ENCODE measurements around the gene IL1RAPL1. TPM values are rescaled to one million over a fixed set of nuclear protein-coding genes. Genes with fewer than 3 reads are reported as not detected.

The IL1RAPL1 gene
- total and polyA plus RNA-seq, 9 of the 15 experiments (the other 6 are each of a cell fraction or from before 2014, with no cell fraction given) = 0.04 to 0.07 (median 0.04) TPM; not detected in 6

GRCh38 chrX:28901637-28902036, 314.4 kb downstream of the IL1RAPL1 start:
- CTCF ChIA-PET (ENCODE audit: low intra/inter-chr PET ratio) = no interaction called here

More at GRCh38 chrX:28901637-28902036, 314.4 kb downstream of the IL1RAPL1 start:
- POLR2A ChIA-PET = no interaction called here
- no peak for ATAC-seq
- Histone ChIP-seq H3K27ac (ENCODE audit: extremely low read depth, low read depth, low read length) (no peak overlapping the region), H3K4me3 (no peak overlapping the region), H3K79me2 (ENCODE audit: control insufficient read depth, insufficient read depth, low read length) (no peaks in the 10 kb centered on the region), H3K27me3 (ENCODE audit: control insufficient read depth in 2 of 2, insufficient read depth in 2 of 2, low read length in 2 of 2) (no peaks in the 10 kb centered on the region), H3K4me1 (replicated peaks in 1 of 2; ENCODE audit: control insufficient read depth in 2 of 2, insufficient read depth in 2 of 2, low read length in 2 of 2) (no peaks in the 10 kb centered on the region), H4K20me1 (replicated peaks; ENCODE audit: control insufficient read depth, insufficient read depth, low read length) (no peaks in the 10 kb centered on the region), H3K9me3 (replicated peaks; ENCODE audit: control insufficient read depth, insufficient read depth, low read depth, low read length) (no peaks in the 10 kb centered on the region), H2AFZ (ENCODE audit: low read depth, low read length) (no peak overlapping the region), H3K36me3 (ENCODE audit: control insufficient read depth, insufficient read depth, low read length) (no peaks in the 10 kb centered on the region), H3K9me1 (ENCODE audit: control insufficient read depth, insufficient read depth, low read length) (no peaks in the 10 kb centered on the region), H3K4me2 (ENCODE audit: insufficient read depth, low read length) (no peak overlapping the region), H3K9ac (ENCODE audit: insufficient read depth in 1 of 2, low read depth in 2 of 2, low read length in 2 of 2) (no peak overlapping the region)
- TF ChIP-seq MAX (CRISPR knock-in tag; IDR thresholded peaks at IDR 0.05) = no peak
- TF ChIP-seq ZNF668 (CRISPR knock-in tag; IDR thresholded peaks at IDR 0.05) = no peak
- no peak for TF ChIP-seq RNF2 (IDR thresholded peaks at IDR 0.05)
- TF ChIP-seq AFF4 (CRISPR knock-in tag; IDR thresholded peaks at IDR 0.05) = no peak
- TF ChIP-seq CXXC5 (CRISPR knock-in tag; IDR thresholded peaks at IDR 0.05) = no peak
- no peak for TF ChIP-seq CLOCK (CRISPR knock-in tag; IDR thresholded peaks at IDR 0.05; ENCODE audit: borderline replicate concordance)
- TF ChIP-seq ILK (tag; IDR thresholded peaks at IDR 0.05; ENCODE audit: borderline replicate concordance, low read depth) = no peak
- no peak for TF ChIP-seq ZC3H8 (IDR thresholded peaks at IDR 0.05)
- TF ChIP-seq U2AF2 (optimal IDR thresholded peaks at IDR 0.05; ENCODE audit: low read depth, low read length) = no peak
- TF ChIP-seq POU5F1 (IDR thresholded peaks at IDR 0.05; ENCODE audit: borderline replicate concordance, low read depth, low read length, partially characterized antibody) = no peak
- TF ChIP-seq CBFA2T3 (IDR thresholded peaks at IDR 0.05) = no peak
- DNase-seq (ENCODE audit: extremely low read depth in 1 of 4, low spot score in 3 of 4) = no peak
- 0% methylated on average over 3 of the region's 3 CpGs for WGBS (ENCODE audit: insufficient coverage, low coverage, missing lambda C conversion rate)
- no TSS peak for BruUV-seq (replicated peaks)
- in situ Hi-C loops (cut with MboI) (no loop called here), intact Hi-C loops (cut with micrococcal nuclease) (no loop called here)
- no peak for FAIRE-seq

Data from K562 (cell line).